ENCODE data around the gene RNMT.
"Not testable (repeated sequence)": the region's sequence is repeated elsewhere in the genome, so short reads cannot be mapped to it uniquely, and the experiment has no call there.

The RNMT gene

DNA sequence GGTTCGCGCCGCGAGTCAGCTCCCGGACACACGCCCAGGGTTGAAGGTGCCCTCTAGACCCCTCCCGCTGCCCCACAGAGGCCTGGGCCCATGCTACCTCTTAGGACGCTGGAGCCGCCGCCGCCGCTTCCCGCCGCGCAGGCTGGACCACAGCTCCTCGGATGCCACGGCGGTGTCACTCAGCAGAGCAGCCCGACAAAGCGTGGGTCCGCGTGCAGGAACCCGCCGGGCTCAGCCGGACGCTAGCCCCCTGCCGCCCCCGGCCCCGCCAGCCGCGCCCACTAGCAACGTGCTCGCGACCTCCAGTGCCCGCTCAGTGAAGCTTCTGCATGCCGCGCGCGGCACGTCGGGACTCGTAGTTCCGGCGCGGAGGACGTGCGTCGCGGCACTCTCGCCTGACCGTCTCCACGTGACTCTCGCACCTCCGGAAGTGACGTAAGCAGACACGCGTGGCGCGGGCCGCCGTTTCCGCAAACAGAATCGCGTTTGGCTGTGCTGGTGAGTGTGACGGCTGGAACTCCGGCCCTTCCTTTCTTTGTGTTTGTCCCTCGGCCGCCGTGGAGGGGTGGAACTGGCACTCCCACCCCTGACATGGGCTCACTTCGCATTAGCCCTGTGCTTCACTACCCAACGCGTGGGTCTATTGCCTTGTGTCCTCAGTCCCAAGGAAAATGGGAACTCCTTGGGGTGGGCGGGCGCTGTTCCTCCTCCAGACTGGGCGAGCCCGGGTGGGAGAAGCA, at the start of gene RNMT, which contains the start of gene FAM210A:
TSS of gene RNMT (plus strand) at position 442 of the 740 bp plus-strand sequence. CDS start 4,845 bp downstream, outside the sequence.
TSS of gene FAM210A (minus strand) at position 327 of the 740 bp plus-strand sequence. CDS start 44,481 bp downstream, outside the sequence.
- DNase-seq, result peak; percentile 91

DNA sequence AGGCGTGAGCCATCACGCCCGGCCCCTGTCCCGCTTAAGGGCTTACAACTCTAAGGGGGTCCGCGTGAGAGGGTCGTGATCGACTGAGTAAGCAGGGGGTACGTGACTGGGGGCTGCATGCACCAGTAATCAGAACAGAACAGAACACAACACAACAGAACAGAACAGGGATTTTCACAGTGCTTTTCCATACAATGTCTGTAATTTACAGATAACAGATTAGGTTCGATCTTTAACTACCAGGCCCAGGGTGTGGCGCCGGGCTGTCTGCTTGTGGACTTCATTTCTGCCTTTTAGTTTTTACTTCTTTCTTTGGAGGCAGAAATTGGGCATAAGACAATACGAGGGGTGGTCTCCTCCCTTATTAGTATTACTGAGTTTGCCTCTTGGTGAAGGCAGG, 49.1 kb upstream of the RNMT start:
- not testable (repeated sequence) for DNase-seq

DNA sequence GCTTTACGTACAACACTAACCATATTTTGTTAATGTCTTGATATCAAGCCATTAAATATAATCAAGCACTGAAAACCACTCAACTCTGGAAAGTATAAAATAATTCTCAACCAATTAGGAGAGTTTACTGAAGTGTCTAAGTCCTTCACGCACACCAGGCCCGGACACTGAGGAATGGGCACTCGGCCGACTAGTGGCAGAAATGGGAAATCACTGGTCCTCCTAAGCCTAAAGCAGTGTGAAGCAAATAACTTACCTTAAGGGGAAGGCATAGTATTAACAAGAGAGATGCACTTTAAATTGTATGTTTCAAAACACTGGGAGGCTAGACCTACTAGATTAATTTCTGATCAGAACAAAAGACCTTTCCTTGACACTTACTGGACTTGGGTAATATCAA, 45.9 kb upstream of the RNMT start:
- DNase-seq, result no peak

DNA sequence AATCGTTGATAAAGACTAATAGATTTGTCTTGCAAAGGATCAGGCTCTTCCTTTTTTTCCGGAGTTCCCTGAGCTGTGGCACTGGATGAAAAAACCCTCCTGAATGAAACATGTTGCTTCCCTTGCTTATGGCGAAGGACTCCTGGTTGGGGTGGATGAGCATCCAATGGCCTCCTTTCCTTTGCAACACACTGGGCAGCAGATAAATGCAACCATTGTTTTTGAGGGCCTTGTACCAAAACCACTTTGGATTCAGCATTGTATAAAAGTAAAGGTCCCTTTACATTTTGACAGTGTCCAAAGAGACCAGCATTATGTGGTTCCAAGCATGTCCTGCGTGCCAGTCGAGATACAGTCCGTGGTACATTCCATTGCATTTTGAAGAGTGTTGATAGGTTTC, 44.8 kb upstream of the RNMT start:
- no peak for DNase-seq

DNA sequence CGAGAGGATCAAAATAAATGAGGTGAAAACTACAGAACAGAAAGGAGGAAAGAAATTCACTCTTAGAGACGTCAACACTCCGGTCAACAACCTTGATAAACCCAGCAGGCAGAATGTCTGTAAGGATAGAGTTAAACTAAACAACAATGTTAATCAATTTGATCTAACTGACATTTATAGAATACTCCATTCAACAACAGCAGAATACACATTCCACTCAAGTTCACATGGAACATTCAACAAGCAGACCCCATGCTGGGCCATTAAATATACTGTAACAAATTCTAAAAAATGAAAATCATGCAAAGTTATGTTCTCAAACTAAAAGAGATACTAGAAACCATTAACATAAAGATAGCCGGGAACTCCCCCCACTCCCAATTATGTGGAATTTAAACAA, 41.9 kb upstream of the RNMT start:
- no peak for DNase-seq

DNA sequence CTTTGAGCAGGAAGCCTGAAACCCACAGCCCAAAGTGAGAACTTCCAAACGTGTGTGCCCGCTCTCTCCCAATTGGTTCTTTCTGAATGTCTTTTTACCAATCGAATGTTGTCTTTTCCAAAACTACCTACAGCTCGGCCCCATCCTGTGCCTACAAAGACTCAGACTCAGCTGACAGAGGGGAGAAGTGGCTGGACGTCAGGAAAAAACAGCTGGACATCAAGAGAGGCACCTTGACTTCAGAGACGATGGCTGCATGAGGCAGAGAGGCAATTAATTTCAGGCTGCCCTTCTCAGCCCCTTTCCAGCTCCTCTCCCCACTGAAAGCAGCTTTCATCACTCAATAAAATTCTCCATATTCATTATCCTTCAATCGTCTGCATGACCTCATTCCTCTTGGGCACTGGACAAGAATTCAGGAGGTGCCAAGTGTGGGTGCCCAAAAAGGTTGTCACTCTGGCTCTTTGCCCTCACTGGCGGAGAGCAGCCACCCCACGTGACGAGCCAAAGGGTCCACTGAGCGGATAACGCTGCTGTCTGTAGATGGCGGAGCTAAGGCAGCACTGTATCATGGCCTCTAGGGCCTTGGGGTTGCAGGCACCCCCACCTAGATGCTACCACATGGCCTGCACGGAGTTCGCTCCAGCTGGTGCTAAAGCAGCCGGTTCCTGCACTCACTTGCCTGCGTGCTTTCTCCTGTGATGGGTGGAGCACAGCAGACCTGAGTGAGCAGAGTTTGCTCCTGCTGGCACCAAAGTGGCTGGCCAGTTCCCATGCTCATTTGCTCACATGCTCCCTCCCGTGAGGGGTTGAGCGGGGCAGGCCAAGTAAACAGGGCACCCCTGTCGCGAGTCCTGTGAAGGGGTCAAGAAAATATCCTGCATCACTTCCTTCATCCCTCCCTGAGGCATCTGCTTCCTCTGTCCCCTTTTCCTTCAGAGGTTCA, 38.0 kb upstream of the RNMT start:
- no peak for DNase-seq

GRCh38 chr18:13690060-13690459, 36.4 kb upstream of the RNMT start:
- DNase-seq, result not testable (repeated sequence)

DNA sequence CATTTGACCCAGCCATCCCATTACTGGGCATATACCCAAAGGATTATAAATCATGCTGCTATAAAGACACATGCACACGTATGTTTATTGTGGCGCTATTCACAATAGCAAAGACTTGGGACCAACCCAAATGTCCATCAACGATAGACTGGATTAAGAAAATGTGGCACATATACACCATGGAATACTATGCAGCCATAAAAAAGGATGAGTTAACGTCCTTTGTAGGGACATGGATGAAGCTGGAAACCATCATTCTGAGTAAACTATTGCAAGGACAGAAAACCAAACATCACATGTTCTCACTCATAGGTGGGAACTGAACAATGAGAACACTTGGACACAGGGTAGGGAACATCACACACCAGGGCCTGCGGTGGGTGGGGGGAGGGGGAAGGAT, 31.1 kb upstream of the RNMT start:
- not testable (repeated sequence) for DNase-seq

- DNase-seq, result no peak
Observed at GRCh38 chr18:13696961-13697360, 29.5 kb upstream of the RNMT start.

DNA sequence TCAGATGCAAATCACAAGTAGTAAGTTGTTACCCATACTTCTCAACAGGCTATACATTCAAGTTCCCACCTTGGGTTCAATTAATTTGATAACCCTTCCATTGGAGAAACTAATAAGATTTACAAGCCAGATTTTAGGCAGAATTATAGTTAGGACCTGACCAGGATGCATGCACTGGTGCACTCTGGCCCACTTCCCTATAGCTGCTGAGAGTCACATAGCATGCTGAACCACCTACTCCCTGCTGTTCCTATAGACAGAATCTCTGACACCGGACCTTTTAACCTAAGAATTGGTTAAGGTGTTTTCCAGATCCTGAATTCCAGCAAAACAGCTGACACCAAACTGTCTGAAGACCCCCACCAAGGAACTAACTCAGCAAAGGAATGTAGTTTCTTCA, 26.3 kb upstream of the RNMT start:
- no peak for DNase-seq

DNA sequence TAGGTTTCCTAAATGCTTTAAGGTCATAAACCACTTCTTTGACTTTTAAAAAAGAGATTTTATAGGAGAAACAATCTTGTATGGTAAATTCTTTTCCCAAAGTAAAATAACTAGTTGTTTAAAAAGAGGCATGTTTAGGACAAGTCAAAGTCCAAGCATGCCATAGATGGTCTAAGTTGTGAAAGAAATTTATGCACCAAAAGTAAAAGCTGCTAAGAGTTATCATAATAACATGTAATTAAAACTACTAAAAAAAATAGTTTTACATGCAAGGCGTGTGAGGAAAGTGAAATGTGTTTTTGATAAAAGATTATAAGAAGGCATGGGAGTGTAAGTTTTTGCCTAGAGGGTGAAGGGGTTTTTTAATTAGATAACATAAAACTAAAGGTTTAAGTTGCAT, 22.6 kb upstream of the RNMT start:
- DNase-seq, result no peak

- no peak for DNase-seq
Observed at GRCh38 chr18:13710414-13710831, 16.1 kb upstream of the RNMT start.

DNA sequence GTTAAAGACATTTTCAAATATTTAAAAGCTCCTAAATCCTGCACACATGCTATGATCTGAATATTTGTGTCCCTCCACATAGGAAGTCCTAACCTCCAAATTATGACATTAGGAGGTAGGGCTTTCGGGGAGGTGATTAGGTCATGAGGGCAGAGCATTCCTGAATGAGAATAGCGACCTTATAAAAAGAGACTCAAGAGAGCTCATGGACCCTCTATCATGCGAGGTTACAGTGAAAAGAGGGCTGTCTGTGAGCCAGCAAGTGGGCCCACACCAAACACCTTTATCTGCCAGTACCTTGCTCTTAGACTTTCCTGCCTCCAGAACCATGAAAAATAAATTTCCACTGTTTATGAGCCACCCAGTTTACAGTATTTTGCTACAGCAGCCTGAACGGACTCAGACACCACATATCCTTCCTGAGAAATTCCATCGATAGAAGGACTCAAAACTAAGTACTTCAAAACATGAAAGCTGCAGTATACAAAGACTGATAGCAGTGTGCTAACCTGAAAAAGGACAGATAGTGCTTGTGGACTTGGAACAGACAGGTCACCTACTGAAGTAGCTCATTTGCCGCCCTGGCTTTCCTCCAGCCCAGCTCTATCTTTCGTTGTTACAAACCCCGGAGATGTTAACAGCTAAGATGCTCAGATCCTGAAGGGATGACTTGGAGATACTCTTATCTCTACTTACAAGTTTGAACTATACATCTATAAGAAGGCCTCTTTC, 13.9 kb upstream of the RNMT start:
- no peak for DNase-seq

- no peak for DNase-seq
Observed at GRCh38 chr18:13713455-13714055, 12.9 kb upstream of the RNMT start.

GRCh38 chr18:13715330-13715729, 11.1 kb upstream of the RNMT start:
- DNase-seq, result no peak

DNA sequence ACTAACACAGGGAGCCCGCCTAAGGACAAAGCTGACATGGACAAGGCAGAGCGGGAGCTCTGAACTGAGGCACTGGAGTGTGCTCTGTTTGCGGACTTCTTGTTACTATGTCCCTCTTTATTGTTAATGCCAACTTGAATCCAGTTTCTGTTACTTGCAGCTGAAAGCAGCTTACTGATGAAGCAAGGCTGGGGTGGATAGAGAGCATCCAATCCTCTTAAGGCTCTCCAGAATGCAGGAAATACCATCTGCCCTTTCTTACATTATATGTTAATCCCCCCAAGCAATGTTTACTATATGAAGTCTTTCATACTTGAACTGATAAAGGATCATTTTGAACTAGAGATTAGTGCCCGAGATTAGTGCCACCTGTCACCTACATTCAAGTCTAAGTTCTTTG, 9.6 kb upstream of the RNMT start:
- DNase-seq, result no peak

DNA sequence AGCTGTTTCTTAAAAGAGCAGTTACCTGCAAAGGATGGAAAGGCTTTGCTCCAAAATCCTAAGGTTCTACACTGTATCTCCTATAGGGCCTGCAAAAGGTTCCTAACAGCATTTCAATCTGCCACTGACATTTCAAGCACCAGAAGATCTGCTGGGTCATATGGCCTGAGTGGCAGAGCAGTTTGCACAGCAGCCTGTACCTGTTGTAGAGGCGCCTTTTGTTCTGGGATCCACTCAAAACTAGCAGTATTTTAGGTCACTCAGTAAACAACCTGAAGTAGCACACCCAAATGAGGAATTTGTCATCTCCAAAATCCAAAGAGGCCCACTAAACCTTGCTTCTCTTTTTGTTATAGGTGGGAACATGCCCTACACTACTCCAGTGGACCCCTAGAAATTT, 6.3 kb upstream of the RNMT start:
- no peak for DNase-seq

DNA sequence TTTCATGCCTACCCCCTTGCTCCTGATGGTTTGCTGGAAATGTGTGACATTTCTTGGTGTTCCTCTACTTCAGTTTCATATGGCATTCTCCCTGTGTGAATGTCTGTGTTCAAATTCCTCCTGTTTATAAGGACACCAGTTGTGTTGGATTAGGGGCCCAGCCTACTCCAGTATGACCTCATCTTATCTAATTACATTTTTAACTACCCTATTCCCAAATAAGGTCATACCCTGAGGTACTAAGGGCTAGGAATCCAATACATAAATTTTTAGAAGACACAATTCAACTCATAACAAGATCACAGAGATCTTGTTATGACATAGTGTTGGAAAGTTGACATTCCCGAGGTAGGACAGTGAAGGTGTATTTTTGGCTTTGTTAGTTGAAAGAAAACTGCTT, 5.6 kb upstream of the RNMT start:
- no peak for DNase-seq

- DNase-seq, result peak; percentile 6
Observed at GRCh38 chr18:13725566-13726231, 774 bp upstream of the RNMT start.

DNA sequence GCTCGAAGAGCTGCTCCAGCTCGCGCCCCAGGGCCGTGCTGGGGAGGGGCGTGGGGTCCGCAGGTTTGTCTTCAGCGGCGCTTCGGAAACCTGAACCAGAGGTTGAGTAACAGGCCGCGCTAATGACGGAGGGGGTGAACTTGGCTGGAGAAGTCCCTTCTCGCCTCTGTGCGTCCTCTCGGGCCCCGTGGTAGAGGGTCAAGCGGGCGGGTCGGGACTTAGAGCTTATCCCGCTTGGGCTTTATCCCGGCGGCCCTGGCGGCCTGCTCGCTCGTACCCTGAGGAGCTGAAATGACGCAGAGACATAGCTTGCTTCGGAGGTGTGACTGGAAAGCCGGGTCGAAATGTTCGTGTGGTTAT, 479 bp downstream of the RNMT start:
- DNase-seq, result peak; percentile 11

- DNase-seq, result no peak
Observed at GRCh38 chr18:13730481-13730880, 4.0 kb downstream of the RNMT start.

GRCh38 chr18:13735681-13736080, 9.2 kb downstream of the RNMT start:
- DNase-seq, result no peak

Data from activated T-cell treated with anti-CD3 and anti-CD28 coated beads for 4 hours (primary cell).